K562 (cell line): Measurements from ENCODE around the gene FMN1.

Experiments
- ATF1 ChIP-seq, 2 experiments: fragments of 450-650 bp in 1 of 2; IDR thresholded peaks; 2 replicates each; pipeline ENCODE4 v1.6.1; 2016; ENCODE audit warnings: missing compliant biosample characterization in 1 of 2, missing genetic modification characterization in 1 of 2
- ETV6 ChIP-seq, 3 experiments: fragments of 150-350 bp in 1 of 3; sonication (generic) in 1 of 3; formaldehyde crosslinking in 1 of 3; IDR thresholded peaks; 2 replicates each; pipeline versions ENCODE4 v1.6.1 to v1.8.0; 2014 to 2022; ENCODE audit warnings: borderline replicate concordance in 2 of 3, low read depth in 2 of 3, antibody characterized with exemption in 1 of 3, low read length in 1 of 3, mild to moderate bottlenecking in 1 of 3, missing genetic modification reagents in 1 of 3
- HCFC1 ChIP-seq: IDR thresholded peaks from 2 replicates; pipeline ENCODE4 v1.6.1; 2012; ENCODE audit warnings: low read depth, low read length, improper control_type of control experiment
- PHB ChIP-seq: fragments of 250-450 bp; sonication (Bioruptor Pico); IDR thresholded peaks from 2 replicates; pipeline ENCODE4 v1.5.0; 2021
- POLR2A ChIP-seq: fragments of 450-650 bp; conservative IDR thresholded peaks from 2 replicates; pipeline ENCODE4 v1.6.1; 2016
- POLR2AphosphoS5 ChIP-seq: IDR thresholded peaks from 2 replicates; pipeline ENCODE4 v1.6.1; 2011; ENCODE audit warnings: mild to moderate bottlenecking, low read depth, low read length, moderate library complexity; ENCODE audit not compliant: control insufficient read depth, insufficient read depth
- TF ChIP-seq, protein P1 (sequence below): fragments of 250-450 bp; sonication (Bioruptor Pico); IDR thresholded peaks from 2 replicates; pipeline ENCODE4 v1.4.0; 2020; ENCODE audit warnings: borderline replicate concordance

DNA sequence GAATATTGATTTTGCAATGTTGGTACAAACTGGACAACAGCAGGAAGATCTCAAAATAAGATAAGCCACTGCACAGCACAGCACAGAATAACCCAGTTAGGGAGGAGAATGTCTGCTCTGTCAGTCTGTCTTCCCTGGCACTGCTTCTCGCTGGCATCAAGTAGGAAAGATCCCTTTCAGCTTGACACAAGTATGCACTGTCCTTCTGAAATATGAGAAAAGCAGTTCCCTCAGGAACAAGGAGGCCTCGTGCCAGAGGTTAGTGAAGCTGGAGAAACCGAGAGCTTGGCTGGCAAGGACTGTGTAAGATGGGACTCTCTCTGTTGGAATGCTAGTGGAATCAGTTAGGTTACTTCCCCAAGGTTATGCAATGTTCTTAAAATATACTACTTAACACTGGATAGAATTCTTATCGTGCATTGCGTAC lies 59.1 kb downstream of the FMN1 start:
- TF ChIP-seq, protein P1, sequence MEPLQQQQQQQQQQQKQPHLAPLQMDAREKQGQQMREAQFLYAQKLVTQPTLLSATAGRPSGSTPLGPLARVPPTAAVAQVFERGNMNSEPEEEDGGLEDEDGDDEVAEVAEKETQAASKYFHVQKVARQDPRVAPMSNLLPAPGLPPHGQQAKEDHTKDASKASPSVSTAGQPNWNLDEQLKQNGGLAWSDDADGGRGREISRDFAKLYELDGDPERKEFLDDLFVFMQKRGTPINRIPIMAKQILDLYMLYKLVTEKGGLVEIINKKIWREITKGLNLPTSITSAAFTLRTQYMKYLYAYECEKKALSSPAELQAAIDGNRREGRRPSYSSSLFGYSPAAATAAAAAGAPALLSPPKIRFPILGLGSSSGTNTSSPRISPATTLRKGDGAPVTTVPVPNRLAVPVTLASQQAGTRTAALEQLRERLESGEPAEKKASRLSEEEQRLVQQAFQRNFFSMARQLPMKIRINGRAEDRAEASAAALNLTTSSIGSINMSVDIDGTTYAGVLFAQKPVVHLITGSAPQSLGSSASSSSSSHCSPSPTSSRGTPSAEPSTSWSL (CRISPR knock-in tag), result no peak
- TF ChIP-seq HCFC1 (no peak), POLR2AphosphoS5 (no peak), ETV6 (IDR thresholded peaks at IDR 0.05; ENCODE audit: borderline replicate concordance in 1 of 2, low read depth in 2 of 2, low read length in 1 of 2) (no peak), ETV6 (CRISPR knock-in tag; IDR thresholded peaks at IDR 0.05; ENCODE audit: borderline replicate concordance) (no peak), PHB (CRISPR knock-in tag) (no peak), POLR2A (no peak), ATF1 (CRISPR knock-in tag; IDR thresholded peaks at IDR 0.05) (no peak), ATF1 (tag; IDR thresholded peaks at IDR 0.05) (no peak)
